ENCODE data around the gene SERINC3. TPM values are rescaled to one million over a fixed set of nuclear protein-coding genes. Genes with fewer than 3 reads are reported as not detected.
A peak's percentile ranks its signal among the peaks of the same experiment; 100 is the strongest.

SERINC3 gene
- total RNA-seq, 1 donor from 2014 or later = 49.6 TPM

- Mint-ChIP-seq H3K27me3 (no peaks in the 10 kb centered on the region), H3K36me3 (ENCODE audit: low read depth) (no peaks in the 10 kb centered on the region), H3K4me3 (no peak overlapping the region), H3K27ac (no peak overlapping the region), H3K4me1 (peaks cover 2% of the 10 kb centered on the region), H3K9me3 (no peaks in the 10 kb centered on the region)
- DNase-seq = no peak
- intact Hi-C loops (cut with micrococcal nuclease) = loop anchor here (10.0 kb wide), 1 partner anchor 47 kb away; no protein-coding TSS in a partner anchor
Measured at GRCh38 chr20:44547419-44547818, 25.5 kb upstream of the SERINC3 start.

GRCh38 chr20:44544263-44544662 is 22.4 kb upstream of the SERINC3 start:
- Mint-ChIP-seq H3K27me3 (no peaks in the 10 kb centered on the region), H3K4me3 (no peak overlapping the region), H3K36me3 (ENCODE audit: low read depth) (no peaks in the 10 kb centered on the region), H3K4me1 (no peaks in the 10 kb centered on the region), H3K27ac (no peak overlapping the region), H3K9me3 (no peaks in the 10 kb centered on the region)
- intact Hi-C loops (cut with micrococcal nuclease) = loop anchor here (10.0 kb wide), 1 partner anchor 51 kb away; no protein-coding TSS in a partner anchor
- DNase-seq = no peak

GRCh38 chr20:44543358-44543757 is 21.5 kb upstream of the SERINC3 start:
- DNase-seq = no peak
- Mint-ChIP-seq H3K4me1 (no peaks in the 10 kb centered on the region), H3K4me3 (no peak overlapping the region), H3K9me3 (no peaks in the 10 kb centered on the region), H3K27ac (no peak overlapping the region), H3K27me3 (no peaks in the 10 kb centered on the region), H3K36me3 (ENCODE audit: low read depth) (no peaks in the 10 kb centered on the region)
- intact Hi-C loops (cut with micrococcal nuclease) = loop anchor here (10.0 kb wide), 1 partner anchor 51 kb away; no protein-coding TSS in a partner anchor

- Mint-ChIP-seq H3K4me1 (no peaks in the 10 kb centered on the region), H3K27me3 (no peaks in the 10 kb centered on the region), H3K27ac (no peak overlapping the region), H3K9me3 (no peaks in the 10 kb centered on the region), H3K4me3 (no peak overlapping the region), H3K36me3 (ENCODE audit: low read depth) (no peaks in the 10 kb centered on the region)
- intact Hi-C loops (cut with micrococcal nuclease) = loop anchor here (10.0 kb wide), 1 partner anchor 52 kb away; no protein-coding TSS in a partner anchor
- DNase-seq = no peak
Measured at GRCh38 chr20:44542890-44543289, 21.0 kb upstream of the SERINC3 start.

GRCh38 chr20:44541992-44542391 is 20.1 kb upstream of the SERINC3 start:
- Mint-ChIP-seq H3K36me3 (ENCODE audit: low read depth) (no peaks in the 10 kb centered on the region), H3K4me3 (no peak overlapping the region), H3K4me1 (no peaks in the 10 kb centered on the region), H3K27me3 (no peaks in the 10 kb centered on the region), H3K27ac (no peak overlapping the region), H3K9me3 (no peaks in the 10 kb centered on the region)
- no peak for DNase-seq
- intact Hi-C loops (cut with micrococcal nuclease) = loop anchor here (10.0 kb wide), 1 partner anchor 53 kb away; no protein-coding TSS in a partner anchor

GRCh38 chr20:44540834-44541233 is 19.0 kb upstream of the SERINC3 start:
- H3K4me3 Mint-ChIP-seq = no peak overlapping the region
- H3K27me3 Mint-ChIP-seq = peaks cover 6% of the 10 kb centered on the region
- H3K9me3 Mint-ChIP-seq = no peaks in the 10 kb centered on the region
- H3K27ac Mint-ChIP-seq = no peak overlapping the region
- intact Hi-C loops (cut with micrococcal nuclease) = loop anchor here (10.0 kb wide), 1 partner anchor 54 kb away; no protein-coding TSS in a partner anchor
- no peak for DNase-seq
- no peaks in the 10 kb centered on the region for H3K36me3 Mint-ChIP-seq (ENCODE audit: low read depth)
- no peaks in the 10 kb centered on the region for H3K4me1 Mint-ChIP-seq

- no peak for DNase-seq
- intact Hi-C loops (cut with micrococcal nuclease) = no loop called here
- no peak overlapping the region for H3K27ac Mint-ChIP-seq
- H3K36me3 Mint-ChIP-seq (ENCODE audit: low read depth) = no peaks in the 10 kb centered on the region
- no peak overlapping the region for H3K4me3 Mint-ChIP-seq
- no peaks in the 10 kb centered on the region for H3K9me3 Mint-ChIP-seq
- peaks cover 7% of the 10 kb centered on the region for H3K27me3 Mint-ChIP-seq
- H3K4me1 Mint-ChIP-seq = no peaks in the 10 kb centered on the region
Measured at GRCh38 chr20:44537993-44538392, 16.1 kb upstream of the SERINC3 start.

- intact Hi-C loops (cut with micrococcal nuclease) = no loop called here
- no peaks in the 10 kb centered on the region for H3K36me3 Mint-ChIP-seq (ENCODE audit: low read depth)
- no peak for DNase-seq
- no peak overlapping the region for H3K27ac Mint-ChIP-seq
- peaks cover 7% of the 10 kb centered on the region for H3K27me3 Mint-ChIP-seq
- peaks cover 3% of the 10 kb centered on the region for H3K4me1 Mint-ChIP-seq
- no peaks in the 10 kb centered on the region for H3K9me3 Mint-ChIP-seq
- H3K4me3 Mint-ChIP-seq = no peak overlapping the region
Measured at GRCh38 chr20:44536175-44536574, 14.3 kb upstream of the SERINC3 start.

- intact Hi-C loops (cut with micrococcal nuclease) = no loop called here
- H3K4me3 Mint-ChIP-seq = no peak overlapping the region
- no peaks in the 10 kb centered on the region for H3K36me3 Mint-ChIP-seq (ENCODE audit: low read depth)
- no peak overlapping the region for H3K27ac Mint-ChIP-seq
- no peaks in the 10 kb centered on the region for H3K9me3 Mint-ChIP-seq
- peaks cover 5% of the 10 kb centered on the region for H3K4me1 Mint-ChIP-seq
- peaks cover 7% of the 10 kb centered on the region for H3K27me3 Mint-ChIP-seq
- no peak for DNase-seq
Measured at GRCh38 chr20:44533928-44534327, 12.1 kb upstream of the SERINC3 start.

- Mint-ChIP-seq H3K9me3 (no peaks in the 10 kb centered on the region), H3K36me3 (ENCODE audit: low read depth) (no peaks in the 10 kb centered on the region), H3K4me1 (peaks cover 5% of the 10 kb centered on the region), H3K27ac (no peak overlapping the region), H3K27me3 (peaks cover 7% of the 10 kb centered on the region), H3K4me3 (no peak overlapping the region)
- peak; percentile 73 for DNase-seq
- intact Hi-C loops (cut with micrococcal nuclease) = no loop called here
Measured at GRCh38 chr20:44532981-44533331, 11.1 kb upstream of the SERINC3 start.

GRCh38 chr20:44532259-44532980 is 10.6 kb upstream of the SERINC3 start:
- Mint-ChIP-seq H3K4me3 (no peak overlapping the region), H3K36me3 (ENCODE audit: low read depth) (no peaks in the 10 kb centered on the region), H3K27me3 (peaks cover 7% of the 10 kb centered on the region), H3K4me1 (peaks cover 5% of the 10 kb centered on the region), H3K27ac (no peak overlapping the region), H3K9me3 (no peaks in the 10 kb centered on the region)
- no peak for DNase-seq
- intact Hi-C loops (cut with micrococcal nuclease) = no loop called here

- no peak overlapping the region for H3K27ac Mint-ChIP-seq
- H3K36me3 Mint-ChIP-seq (ENCODE audit: low read depth) = no peaks in the 10 kb centered on the region
- H3K9me3 Mint-ChIP-seq = no peaks in the 10 kb centered on the region
- intact Hi-C loops (cut with micrococcal nuclease) = loop anchor here (10.0 kb wide), 2 partner anchors 314 to 356 kb away; partner anchors contain the start of genes OSER1 and YWHAB
- no peaks in the 10 kb centered on the region for H3K27me3 Mint-ChIP-seq
- H3K4me3 Mint-ChIP-seq = no peak overlapping the region
- DNase-seq = no peak
- H3K4me1 Mint-ChIP-seq = peaks cover 5% of the 10 kb centered on the region
Measured at GRCh38 chr20:44528309-44528708, 6.4 kb upstream of the SERINC3 start.

- H3K4me1 Mint-ChIP-seq = peaks cover 8% of the 10 kb centered on the region
- no peak overlapping the region for H3K27ac Mint-ChIP-seq
- no peaks in the 10 kb centered on the region for H3K27me3 Mint-ChIP-seq
- no peak overlapping the region for H3K4me3 Mint-ChIP-seq
- no peak for DNase-seq
- no peaks in the 10 kb centered on the region for H3K9me3 Mint-ChIP-seq
- intact Hi-C loops (cut with micrococcal nuclease) = loop anchor here (10.0 kb wide), 2 partner anchors 313 to 357 kb away; partner anchors contain the start of genes OSER1 and YWHAB
- no peaks in the 10 kb centered on the region for H3K36me3 Mint-ChIP-seq (ENCODE audit: low read depth)
Measured at GRCh38 chr20:44527716-44528199, 5.9 kb upstream of the SERINC3 start.

GRCh38 chr20:44526129-44526528 is 4.3 kb upstream of the SERINC3 start:
- intact Hi-C loops (cut with micrococcal nuclease) = loop anchor here (10.0 kb wide), 2 partner anchors 311 to 359 kb away; partner anchors contain the start of genes OSER1 and YWHAB
- no peaks in the 10 kb centered on the region for H3K36me3 Mint-ChIP-seq (ENCODE audit: low read depth)
- H3K4me1 Mint-ChIP-seq = peaks cover 13% of the 10 kb centered on the region
- no peak overlapping the region for H3K4me3 Mint-ChIP-seq
- H3K27me3 Mint-ChIP-seq = no peaks in the 10 kb centered on the region
- no peaks in the 10 kb centered on the region for H3K9me3 Mint-ChIP-seq
- H3K27ac Mint-ChIP-seq = no peak overlapping the region
- no peak for DNase-seq
